HepG2 (cell line): ENCODE measurements around the gene CACNA1I.

ENCODE experiments used
- CBFB ChIP-seq: sonication (generic); formaldehyde crosslinking; IDR thresholded peaks from 2 replicates; pipeline ENCODE4 v1.4.0; 2020; ENCODE audit warnings: missing genetic modification reagents
- CHD2 ChIP-seq: IDR thresholded peaks from 2 replicates; pipeline ENCODE4 v1.6.1; 2011; ENCODE audit warnings: low read depth, low read length, improper control_type of control experiment
- SMAD3 ChIP-seq: sonication (generic); formaldehyde crosslinking; IDR thresholded peaks from 2 replicates; pipeline ENCODE4 v1.4.0; 2020; ENCODE audit warnings: missing genetic modification reagents
- ZNF180 ChIP-seq: sonication (generic); formaldehyde crosslinking; IDR thresholded peaks from 2 replicates; pipeline ENCODE4 v1.4.0; 2020; ENCODE audit warnings: low read depth, missing genetic modification reagents, borderline replicate concordance
- ZNF264 ChIP-seq: sonication (generic); formaldehyde crosslinking; IDR thresholded peaks from 2 replicates; pipeline ENCODE4 v1.4.0; 2020; ENCODE audit warnings: missing genetic modification reagents
- ZNF644 ChIP-seq: IDR thresholded peaks from 2 replicates; pipeline ENCODE4 v1.6.1; 2016; ENCODE audit warnings: low read depth
- TF ChIP-seq, protein P1 (sequence below): sonication (generic); formaldehyde crosslinking; IDR thresholded peaks from 2 replicates; pipeline ENCODE4 v1.4.0; 2020; ENCODE audit warnings: low read depth, mild to moderate bottlenecking, missing genetic modification reagents
- TF ChIP-seq, protein P2 (sequence below): sonication (generic); formaldehyde crosslinking; IDR thresholded peaks from 2 replicates; pipeline ENCODE4 v1.4.0; 2020; ENCODE audit warnings: missing genetic modification reagents
- TF ChIP-seq, protein P3 (sequence below): sonication (generic); formaldehyde crosslinking; IDR thresholded peaks from 2 replicates; pipeline ENCODE4 v1.5.0; 2020; ENCODE audit warnings: missing genetic modification reagents
- TF ChIP-seq, protein P4 (sequence below): sonication (generic); formaldehyde crosslinking; IDR thresholded peaks from 2 replicates; pipeline ENCODE4 v1.5.0; 2020; ENCODE audit warnings: mild to moderate bottlenecking, missing genetic modification reagents, moderate library complexity

DNA sequence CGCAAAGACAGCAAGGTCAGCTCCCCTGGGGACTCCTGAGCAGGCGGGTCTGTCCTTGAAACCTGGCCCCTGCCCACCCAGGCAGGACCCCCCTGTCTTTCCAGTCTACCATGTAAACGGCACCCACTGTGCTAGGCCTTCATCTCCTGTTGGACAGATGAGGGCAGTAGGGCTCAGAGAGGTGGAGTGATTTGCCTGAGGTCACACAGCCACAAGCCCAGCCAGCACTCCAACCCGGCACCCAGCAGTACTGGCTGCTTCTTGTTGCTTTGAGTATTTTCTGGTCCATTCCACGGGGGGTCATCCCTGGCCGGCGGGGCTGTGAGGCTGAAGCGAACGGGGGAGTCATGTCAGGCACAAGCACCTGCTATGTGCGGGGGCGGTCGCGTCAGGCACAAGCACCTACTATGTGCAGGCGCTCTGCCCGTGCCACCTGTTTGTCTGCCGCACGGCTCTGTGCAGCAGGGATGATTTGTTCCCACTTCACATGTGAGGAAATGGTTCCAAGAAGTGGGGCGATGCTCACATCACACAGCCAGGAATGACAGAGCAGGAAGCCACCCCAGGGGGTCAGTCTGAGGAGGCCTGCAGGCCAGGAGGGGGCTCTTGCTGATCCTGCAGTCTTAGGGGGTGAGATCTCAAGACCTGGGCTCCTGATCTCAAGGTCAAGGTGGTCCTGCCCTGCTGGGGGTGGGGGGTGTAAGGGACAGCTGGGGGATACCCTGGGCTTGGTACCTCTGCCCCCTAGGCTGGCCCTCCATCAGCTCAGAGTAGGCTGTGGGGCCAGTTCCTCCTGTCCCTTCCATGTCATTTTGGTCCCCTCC, 110.7 kb downstream of the CACNA1I start:
- TF ChIP-seq, protein P1, sequence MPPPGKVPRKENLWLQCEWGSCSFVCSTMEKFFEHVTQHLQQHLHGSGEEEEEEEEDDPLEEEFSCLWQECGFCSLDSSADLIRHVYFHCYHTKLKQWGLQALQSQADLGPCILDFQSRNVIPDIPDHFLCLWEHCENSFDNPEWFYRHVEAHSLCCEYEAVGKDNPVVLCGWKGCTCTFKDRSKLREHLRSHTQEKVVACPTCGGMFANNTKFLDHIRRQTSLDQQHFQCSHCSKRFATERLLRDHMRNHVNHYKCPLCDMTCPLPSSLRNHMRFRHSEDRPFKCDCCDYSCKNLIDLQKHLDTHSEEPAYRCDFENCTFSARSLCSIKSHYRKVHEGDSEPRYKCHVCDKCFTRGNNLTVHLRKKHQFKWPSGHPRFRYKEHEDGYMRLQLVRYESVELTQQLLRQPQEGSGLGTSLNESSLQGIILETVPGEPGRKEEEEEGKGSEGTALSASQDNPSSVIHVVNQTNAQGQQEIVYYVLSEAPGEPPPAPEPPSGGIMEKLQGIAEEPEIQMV, result no peak
- TF ChIP-seq CHD2 (no peak), ZNF180 (CRISPR knock-in tag) (no peak), CBFB (no peak), SMAD3 (CRISPR knock-in tag) (no peak), ZNF644 (CRISPR knock-in tag) (no peak), ZNF264 (CRISPR knock-in tag) (no peak)
- TF ChIP-seq, protein P2, sequence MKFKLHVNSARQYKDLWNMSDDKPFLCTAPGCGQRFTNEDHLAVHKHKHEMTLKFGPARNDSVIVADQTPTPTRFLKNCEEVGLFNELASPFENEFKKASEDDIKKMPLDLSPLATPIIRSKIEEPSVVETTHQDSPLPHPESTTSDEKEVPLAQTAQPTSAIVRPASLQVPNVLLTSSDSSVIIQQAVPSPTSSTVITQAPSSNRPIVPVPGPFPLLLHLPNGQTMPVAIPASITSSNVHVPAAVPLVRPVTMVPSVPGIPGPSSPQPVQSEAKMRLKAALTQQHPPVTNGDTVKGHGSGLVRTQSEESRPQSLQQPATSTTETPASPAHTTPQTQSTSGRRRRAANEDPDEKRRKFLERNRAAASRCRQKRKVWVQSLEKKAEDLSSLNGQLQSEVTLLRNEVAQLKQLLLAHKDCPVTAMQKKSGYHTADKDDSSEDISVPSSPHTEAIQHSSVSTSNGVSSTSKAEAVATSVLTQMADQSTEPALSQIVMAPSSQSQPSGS (CRISPR knock-in tag), result no peak
- TF ChIP-seq, protein P3, sequence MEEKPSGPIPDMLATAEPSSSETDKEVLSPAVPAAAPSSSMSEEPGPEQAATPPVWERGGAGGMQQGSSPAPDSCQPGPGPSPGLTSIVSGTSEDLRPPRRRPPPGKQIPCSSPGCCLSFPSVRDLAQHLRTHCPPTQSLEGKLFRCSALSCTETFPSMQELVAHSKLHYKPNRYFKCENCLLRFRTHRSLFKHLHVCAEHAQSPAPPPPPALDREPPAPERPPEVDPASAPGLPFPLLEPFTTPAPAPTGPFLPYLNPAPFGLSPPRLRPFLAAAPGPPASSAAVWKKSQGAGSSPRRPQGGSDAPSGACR (CRISPR knock-in tag), result no peak
- TF ChIP-seq, protein P4, sequence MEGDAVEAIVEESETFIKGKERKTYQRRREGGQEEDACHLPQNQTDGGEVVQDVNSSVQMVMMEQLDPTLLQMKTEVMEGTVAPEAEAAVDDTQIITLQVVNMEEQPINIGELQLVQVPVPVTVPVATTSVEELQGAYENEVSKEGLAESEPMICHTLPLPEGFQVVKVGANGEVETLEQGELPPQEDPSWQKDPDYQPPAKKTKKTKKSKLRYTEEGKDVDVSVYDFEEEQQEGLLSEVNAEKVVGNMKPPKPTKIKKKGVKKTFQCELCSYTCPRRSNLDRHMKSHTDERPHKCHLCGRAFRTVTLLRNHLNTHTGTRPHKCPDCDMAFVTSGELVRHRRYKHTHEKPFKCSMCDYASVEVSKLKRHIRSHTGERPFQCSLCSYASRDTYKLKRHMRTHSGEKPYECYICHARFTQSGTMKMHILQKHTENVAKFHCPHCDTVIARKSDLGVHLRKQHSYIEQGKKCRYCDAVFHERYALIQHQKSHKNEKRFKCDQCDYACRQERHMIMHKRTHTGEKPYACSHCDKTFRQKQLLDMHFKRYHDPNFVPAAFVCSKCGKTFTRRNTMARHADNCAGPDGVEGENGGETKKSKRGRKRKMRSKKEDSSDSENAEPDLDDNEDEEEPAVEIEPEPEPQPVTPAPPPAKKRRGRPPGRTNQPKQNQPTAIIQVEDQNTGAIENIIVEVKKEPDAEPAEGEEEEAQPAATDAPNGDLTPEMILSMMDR, result no peak
